Measurements from ENCODE around the gene SPAG17. TPM values are rescaled to one million over a fixed set of nuclear protein-coding genes. Genes with fewer than 3 reads are reported as not detected.
A peak's percentile ranks its signal among the peaks of the same experiment; 100 is the strongest.

The SPAG17 gene
- total RNA-seq (0.42 and 0.78 TPM in 2 replicates), polyA plus RNA-seq (0.66 and 1.2 TPM in 2 replicates)

DNA sequence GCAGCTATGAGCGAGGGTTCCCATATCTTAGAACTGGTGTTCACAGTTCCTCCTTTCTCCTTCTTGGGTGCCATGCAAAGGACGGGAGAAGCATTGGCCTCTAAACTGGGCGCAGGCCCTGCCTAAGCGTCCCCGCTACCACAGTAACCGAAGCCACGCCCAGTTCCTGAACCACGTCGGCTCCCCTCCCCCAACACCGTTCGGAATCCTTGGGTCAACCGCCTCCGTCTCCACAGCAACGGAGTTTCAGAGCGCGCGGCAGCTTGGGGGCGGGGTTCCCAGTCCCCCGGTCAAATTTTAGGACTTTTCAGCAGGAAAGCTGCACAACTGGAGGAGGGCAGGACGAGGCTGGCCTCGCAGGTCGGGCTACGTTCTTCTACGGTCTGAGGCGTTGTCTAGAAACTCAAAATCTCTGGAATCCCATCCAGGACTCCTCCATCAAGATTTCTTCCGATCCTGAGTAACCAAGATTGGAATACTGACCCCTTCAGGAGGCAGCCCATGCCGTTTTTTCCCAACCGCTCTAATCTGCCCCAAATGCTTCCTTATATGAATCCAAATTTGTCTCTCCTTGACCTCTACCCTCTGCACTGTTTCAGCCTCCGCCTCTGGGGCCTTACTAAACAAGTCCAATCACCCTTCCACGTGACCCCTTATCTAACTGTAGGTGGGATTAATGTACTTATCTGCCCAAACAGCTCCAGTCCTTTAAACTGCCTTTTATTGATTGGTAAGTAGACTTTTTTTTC is at the start of gene SPAG17:
Gene SPAG17 (minus strand): TSS at position 145 of the 749 bp plus-strand sequence. CDS start 71 bp downstream, at position 74.
- peak within 1 kb of the TSS; percentile 40 for H3K4me3 ChIP-seq
- peak; percentile 88 to 89 for DNase-seq (ENCODE audit: low read depth in 1 of 2, low spot score in 1 of 2)
- no peaks in the 10 kb centered on the region for H3K4me1 ChIP-seq (ENCODE audit: low read depth)
- no peaks in the 10 kb centered on the region for H3K36me3 ChIP-seq
- no peak within 1 kb of the TSS for H3K27ac ChIP-seq
- H3K27me3 ChIP-seq = no peaks in the 10 kb centered on the region
- H3K9me3 ChIP-seq (ENCODE audit: low read depth) = no peaks in the 10 kb centered on the region
- TF ChIP-seq, protein P1, sequence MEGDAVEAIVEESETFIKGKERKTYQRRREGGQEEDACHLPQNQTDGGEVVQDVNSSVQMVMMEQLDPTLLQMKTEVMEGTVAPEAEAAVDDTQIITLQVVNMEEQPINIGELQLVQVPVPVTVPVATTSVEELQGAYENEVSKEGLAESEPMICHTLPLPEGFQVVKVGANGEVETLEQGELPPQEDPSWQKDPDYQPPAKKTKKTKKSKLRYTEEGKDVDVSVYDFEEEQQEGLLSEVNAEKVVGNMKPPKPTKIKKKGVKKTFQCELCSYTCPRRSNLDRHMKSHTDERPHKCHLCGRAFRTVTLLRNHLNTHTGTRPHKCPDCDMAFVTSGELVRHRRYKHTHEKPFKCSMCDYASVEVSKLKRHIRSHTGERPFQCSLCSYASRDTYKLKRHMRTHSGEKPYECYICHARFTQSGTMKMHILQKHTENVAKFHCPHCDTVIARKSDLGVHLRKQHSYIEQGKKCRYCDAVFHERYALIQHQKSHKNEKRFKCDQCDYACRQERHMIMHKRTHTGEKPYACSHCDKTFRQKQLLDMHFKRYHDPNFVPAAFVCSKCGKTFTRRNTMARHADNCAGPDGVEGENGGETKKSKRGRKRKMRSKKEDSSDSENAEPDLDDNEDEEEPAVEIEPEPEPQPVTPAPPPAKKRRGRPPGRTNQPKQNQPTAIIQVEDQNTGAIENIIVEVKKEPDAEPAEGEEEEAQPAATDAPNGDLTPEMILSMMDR (IDR thresholded peaks at IDR 0.05; ENCODE audit: low read depth, low read length) = peak; percentile 56

DNA sequence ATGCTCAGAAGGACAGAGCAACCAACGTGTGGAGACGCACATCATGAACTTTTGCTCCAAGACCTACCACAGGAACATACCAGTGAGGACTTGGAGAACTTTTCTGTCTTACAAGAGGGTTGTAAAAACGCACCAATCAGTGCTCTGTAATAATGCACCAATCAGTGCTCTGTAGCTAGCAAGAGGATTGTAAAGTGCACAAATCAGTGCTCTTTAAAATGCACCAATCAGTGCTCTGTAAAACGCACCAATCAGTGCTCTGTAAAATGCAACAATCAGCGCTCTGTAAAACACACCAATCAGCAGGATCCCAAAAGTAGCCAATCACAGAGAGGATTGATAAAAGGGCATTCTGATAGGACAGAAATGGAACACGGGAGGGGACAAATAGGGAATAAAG is 40.4 kb upstream of the SPAG17 start:
- Histone ChIP-seq H3K36me3 (no peaks in the 10 kb centered on the region), H3K9me3 (ENCODE audit: low read depth) (no peaks in the 10 kb centered on the region), H3K4me3 (no peak overlapping the region), H3K27me3 (peaks cover 3% of the 10 kb centered on the region), H3K27ac (no peak overlapping the region), H3K4me1 (ENCODE audit: low read depth) (no peaks in the 10 kb centered on the region)
- no peak for DNase-seq (ENCODE audit: low read depth in 1 of 2, low spot score in 1 of 2)
- TF ChIP-seq, protein P1 (IDR thresholded peaks at IDR 0.05; ENCODE audit: low read depth, low read length) = no peak

DNA sequence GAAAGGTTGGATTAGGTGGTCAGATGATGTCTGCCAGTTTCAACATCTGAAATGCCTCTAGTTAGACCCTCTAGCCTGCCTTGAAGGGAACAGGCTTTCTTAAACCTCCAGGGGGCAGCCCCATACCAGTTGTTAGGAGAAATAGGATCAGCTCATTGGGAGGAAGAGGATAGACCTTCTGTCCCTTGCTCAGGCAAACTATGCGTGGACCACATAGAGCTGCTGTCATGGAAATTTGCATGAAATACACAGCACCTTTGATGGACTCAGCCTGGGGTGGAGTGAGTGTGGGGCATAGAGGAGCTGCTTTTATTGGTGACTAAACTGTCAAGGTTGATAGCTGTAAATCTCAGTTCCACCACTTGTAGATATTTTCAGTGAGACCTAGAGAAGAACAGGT is 38.4 kb upstream of the SPAG17 start:
- no peaks in the 10 kb centered on the region for H3K9me3 ChIP-seq (ENCODE audit: low read depth)
- H3K27me3 ChIP-seq = peaks cover 3% of the 10 kb centered on the region
- H3K36me3 ChIP-seq = no peaks in the 10 kb centered on the region
- DNase-seq (ENCODE audit: low read depth in 1 of 2, low spot score in 1 of 2) = peak; percentile 21 to 79
- TF ChIP-seq, protein P1 (IDR thresholded peaks at IDR 0.05; ENCODE audit: low read depth, low read length) = peak; percentile 28
- H3K27ac ChIP-seq = no peak overlapping the region
- H3K4me3 ChIP-seq = no peak overlapping the region
- H3K4me1 ChIP-seq (ENCODE audit: low read depth) = no peaks in the 10 kb centered on the region

DNA sequence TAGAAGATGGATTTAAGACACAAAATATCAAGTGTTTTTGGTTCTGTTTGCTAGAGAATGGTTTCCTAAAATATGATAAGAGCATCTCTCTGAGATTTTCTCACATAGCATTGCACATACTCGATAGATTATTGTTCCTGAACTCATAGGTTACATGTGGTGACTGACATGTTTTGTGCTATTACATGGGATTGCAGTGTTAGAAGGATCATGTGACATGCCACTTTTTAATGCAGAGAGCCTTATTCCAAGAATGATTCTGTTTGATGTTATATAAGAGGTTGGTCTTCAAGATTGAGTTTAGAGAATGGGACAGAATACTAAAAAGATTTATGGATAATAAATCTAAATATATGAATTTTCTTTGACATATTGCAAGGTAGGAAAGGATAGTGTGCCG is 34.4 kb upstream of the SPAG17 start:
- H3K9me3 ChIP-seq (ENCODE audit: low read depth) = no peaks in the 10 kb centered on the region
- TF ChIP-seq, protein P1 (IDR thresholded peaks at IDR 0.05; ENCODE audit: low read depth, low read length) = no peak
- no peak for DNase-seq (ENCODE audit: low read depth in 1 of 2, low spot score in 1 of 2)
- H3K27ac ChIP-seq = no peak overlapping the region
- H3K27me3 ChIP-seq = no peaks in the 10 kb centered on the region
- H3K4me1 ChIP-seq (ENCODE audit: low read depth) = no peaks in the 10 kb centered on the region
- no peaks in the 10 kb centered on the region for H3K36me3 ChIP-seq
- H3K4me3 ChIP-seq = no peak overlapping the region

DNA sequence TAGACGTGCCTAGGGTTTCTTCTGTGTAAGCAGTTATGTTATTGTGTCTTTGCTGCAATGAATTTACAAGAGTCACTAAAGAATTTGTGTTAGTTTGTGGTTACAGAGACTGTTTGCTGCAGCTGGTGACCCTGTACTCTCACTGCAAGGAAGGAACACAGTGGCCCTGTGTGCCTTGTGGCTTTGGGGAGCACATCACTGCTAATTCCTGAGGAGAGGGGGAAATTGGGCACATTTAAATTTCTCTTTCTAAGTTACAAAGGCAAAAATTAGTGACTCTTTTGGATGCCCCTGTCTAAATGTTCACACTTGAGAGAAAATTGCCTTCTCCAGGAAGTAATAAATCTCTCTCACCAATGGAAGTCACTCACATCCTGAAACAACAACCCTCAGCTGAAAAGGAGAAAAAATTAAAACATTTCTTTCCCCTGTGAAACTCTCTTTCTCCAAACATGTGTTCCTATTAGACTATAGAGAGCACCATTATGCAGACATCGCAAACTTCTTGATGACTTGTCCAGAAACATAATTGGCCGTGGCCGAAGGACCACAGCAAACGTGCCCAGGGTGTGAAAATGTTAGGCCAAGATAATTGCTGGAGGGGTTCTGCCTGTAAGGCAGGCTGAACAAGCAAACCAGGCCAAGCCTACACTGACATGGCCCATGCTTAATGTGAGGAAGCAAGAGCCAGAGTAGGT is 32.3 kb upstream of the SPAG17 start:
- H3K9me3 ChIP-seq (ENCODE audit: low read depth) = no peaks in the 10 kb centered on the region
- H3K4me3 ChIP-seq = no peak overlapping the region
- H3K27me3 ChIP-seq = no peaks in the 10 kb centered on the region
- no peaks in the 10 kb centered on the region for H3K36me3 ChIP-seq
- no peak overlapping the region for H3K27ac ChIP-seq
- H3K4me1 ChIP-seq (ENCODE audit: low read depth) = no peaks in the 10 kb centered on the region
- no peak for DNase-seq (ENCODE audit: low read depth in 1 of 2, low spot score in 1 of 2)
- TF ChIP-seq, protein P1 (IDR thresholded peaks at IDR 0.05; ENCODE audit: low read depth, low read length) = no peak
